ENCODE results near the gene TMEM37.

The TMEM37 gene

DNA sequence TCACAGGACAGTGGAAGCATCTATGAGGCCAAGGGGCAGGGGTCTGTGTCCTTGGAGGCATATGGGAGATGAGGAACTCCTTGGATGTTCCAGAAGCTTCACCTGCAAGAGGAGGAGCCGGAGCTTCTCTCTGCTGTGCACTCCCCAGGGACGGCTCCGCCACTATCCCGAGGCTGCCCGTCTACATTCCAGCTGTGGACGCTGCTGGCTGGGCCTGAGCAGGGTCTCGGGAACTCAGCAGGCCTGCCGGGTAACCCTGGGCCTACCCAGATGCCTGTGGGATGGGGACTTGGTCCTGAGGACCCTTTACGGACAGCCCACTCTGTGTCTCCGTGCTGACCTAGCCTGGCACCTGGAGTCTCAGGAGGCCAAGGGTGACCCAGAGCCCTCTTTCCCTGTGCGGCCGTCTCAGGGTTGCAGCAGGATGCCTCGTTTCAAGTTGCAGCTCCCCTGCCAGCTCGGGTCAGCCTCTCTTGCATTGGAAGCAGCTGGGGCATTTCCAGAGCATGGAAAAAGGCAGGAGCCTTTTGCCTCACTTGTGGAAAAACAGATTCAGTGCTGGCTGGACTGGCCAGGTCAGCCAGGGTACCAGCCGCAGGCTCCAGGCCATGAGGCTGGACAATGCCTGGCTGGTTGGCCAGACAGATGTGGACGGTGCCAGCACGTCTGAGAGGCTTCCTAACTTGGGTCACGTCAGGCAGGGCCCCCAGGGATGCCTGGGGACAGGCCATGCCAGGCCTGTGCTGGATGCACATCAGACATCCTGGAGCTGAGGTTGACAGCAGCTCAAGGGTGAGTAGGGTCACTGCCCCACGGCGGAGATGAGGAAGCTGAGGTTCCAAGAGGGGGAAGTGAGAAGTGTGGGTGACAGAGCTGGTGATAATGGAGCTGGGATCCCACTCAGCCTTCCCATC is 51.1 kb downstream of the TMEM37 start:
- TF ChIP-seq, protein P1, sequence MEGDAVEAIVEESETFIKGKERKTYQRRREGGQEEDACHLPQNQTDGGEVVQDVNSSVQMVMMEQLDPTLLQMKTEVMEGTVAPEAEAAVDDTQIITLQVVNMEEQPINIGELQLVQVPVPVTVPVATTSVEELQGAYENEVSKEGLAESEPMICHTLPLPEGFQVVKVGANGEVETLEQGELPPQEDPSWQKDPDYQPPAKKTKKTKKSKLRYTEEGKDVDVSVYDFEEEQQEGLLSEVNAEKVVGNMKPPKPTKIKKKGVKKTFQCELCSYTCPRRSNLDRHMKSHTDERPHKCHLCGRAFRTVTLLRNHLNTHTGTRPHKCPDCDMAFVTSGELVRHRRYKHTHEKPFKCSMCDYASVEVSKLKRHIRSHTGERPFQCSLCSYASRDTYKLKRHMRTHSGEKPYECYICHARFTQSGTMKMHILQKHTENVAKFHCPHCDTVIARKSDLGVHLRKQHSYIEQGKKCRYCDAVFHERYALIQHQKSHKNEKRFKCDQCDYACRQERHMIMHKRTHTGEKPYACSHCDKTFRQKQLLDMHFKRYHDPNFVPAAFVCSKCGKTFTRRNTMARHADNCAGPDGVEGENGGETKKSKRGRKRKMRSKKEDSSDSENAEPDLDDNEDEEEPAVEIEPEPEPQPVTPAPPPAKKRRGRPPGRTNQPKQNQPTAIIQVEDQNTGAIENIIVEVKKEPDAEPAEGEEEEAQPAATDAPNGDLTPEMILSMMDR (IDR thresholded peaks at IDR 0.05), result no peak
- peaks cover 8% of the 10 kb centered on the region for H3K27me3 Mint-ChIP-seq (ENCODE audit: low read depth, poor library complexity)
- H3K36me3 Mint-ChIP-seq (ENCODE audit: low read depth), result no peaks in the 10 kb centered on the region
- peaks cover 56% of the 10 kb centered on the region for H3K4me1 Mint-ChIP-seq
- peak overlapping the region; percentile 40 for H3K27ac Mint-ChIP-seq
- no peaks in the 10 kb centered on the region for H3K9me3 Mint-ChIP-seq
- peak; percentile 31 for DNase-seq
- H3K4me3 Mint-ChIP-seq, result no peak overlapping the region

DNA sequence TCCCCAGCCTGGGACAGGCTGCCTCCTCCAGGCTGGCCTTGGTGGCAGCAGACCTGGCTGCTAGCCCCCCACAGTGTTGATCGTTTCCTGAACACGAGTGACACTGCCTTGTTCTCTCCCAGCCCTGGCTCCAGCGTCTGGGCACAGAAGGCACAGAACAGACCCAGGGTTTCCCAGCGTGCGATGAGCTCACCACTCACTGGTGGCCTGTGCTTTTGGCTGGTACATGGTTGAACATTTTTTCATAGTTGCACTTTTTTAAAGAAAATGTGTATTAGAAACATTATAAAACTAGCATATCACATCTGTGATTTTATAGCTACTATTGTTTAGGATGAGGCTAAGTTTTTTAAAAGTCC is 51.7 kb downstream of the TMEM37 start:
- H3K36me3 Mint-ChIP-seq (ENCODE audit: low read depth), result no peaks in the 10 kb centered on the region
- DNase-seq, result no peak
- peaks cover 8% of the 10 kb centered on the region for H3K27me3 Mint-ChIP-seq (ENCODE audit: low read depth, poor library complexity)
- H3K4me1 Mint-ChIP-seq, result peaks cover 62% of the 10 kb centered on the region
- no peak overlapping the region for H3K4me3 Mint-ChIP-seq
- no peak overlapping the region for H3K27ac Mint-ChIP-seq
- H3K9me3 Mint-ChIP-seq, result no peaks in the 10 kb centered on the region
- TF ChIP-seq, protein P1 (IDR thresholded peaks at IDR 0.05), result no peak

DNA sequence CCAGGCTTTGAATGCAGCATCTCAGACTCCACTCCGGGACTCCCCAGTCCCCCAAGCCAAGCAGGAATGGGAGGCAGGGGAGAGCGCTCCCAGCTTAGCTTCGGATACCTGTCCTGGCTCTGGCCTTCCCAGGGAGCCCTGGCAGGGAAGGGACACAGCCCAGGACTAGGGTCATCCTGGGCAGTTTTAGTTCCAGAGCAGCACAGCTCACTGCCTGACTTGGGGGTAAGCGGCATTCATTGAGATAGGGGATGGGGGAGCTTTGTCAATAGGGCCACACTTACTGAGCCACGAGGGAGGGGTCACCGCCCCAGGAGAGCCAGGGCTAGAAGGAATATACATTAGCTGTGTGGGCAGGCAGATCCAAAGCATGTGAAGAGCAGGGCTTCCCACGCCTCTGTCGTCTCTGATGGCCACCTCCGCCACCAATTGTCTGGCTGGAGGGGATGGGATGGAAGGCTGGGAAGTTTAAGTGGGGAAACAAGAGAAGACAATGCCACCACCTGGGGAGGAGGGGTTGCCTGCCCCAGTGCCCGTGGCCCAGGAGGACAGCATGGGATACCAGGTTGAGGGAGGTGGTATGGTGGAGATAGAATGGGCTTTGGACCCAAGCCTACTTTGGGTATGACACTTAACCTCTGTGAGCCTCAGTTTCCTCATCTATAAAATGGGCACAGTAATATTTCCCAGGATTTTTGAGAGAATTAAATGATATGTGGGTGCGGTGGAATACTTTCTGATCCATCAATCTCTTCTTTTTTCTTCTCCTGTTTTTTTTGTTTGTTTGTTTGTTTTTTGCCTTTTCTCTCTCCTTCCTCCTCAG is 52.5 kb downstream of the TMEM37 start:
- no peak for DNase-seq
- no peak overlapping the region for H3K4me3 Mint-ChIP-seq
- H3K27ac Mint-ChIP-seq, result peak overlapping the region; percentile 58
- no peaks in the 10 kb centered on the region for H3K36me3 Mint-ChIP-seq (ENCODE audit: low read depth)
- H3K4me1 Mint-ChIP-seq, result peaks cover 69% of the 10 kb centered on the region
- H3K9me3 Mint-ChIP-seq, result no peaks in the 10 kb centered on the region
- H3K27me3 Mint-ChIP-seq (ENCODE audit: low read depth, poor library complexity), result peaks cover 8% of the 10 kb centered on the region
- TF ChIP-seq, protein P1 (IDR thresholded peaks at IDR 0.05), result no peak

DNA sequence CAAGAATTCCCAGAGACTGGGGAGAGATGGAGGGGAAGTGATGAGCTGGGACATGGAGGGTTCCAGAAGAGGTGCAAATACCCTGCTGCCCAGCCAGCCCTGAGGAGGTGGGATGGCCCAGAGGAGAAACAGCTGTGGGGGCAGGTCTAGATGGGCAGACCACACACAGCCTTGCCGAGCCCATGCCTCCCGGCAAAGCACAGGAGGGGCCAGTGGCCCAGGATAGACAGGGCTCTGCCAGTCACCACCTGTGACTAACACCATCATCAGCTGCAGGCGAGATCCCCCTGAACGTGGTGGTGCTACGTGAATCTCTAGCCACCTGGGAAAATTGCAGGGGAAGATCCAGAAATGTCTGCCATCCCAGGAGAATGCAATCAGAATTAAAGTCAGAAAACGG is 53.2 kb downstream of the TMEM37 start:
- Mint-ChIP-seq H3K4me1 (peaks cover 72% of the 10 kb centered on the region), H3K4me3 (peak overlapping the region; percentile 23), H3K27ac (no peak overlapping the region), H3K36me3 (ENCODE audit: low read depth) (no peaks in the 10 kb centered on the region), H3K27me3 (ENCODE audit: low read depth, poor library complexity) (peaks cover 8% of the 10 kb centered on the region), H3K9me3 (no peaks in the 10 kb centered on the region)
- no peak for DNase-seq
- TF ChIP-seq, protein P1 (IDR thresholded peaks at IDR 0.05), result no peak

DNA sequence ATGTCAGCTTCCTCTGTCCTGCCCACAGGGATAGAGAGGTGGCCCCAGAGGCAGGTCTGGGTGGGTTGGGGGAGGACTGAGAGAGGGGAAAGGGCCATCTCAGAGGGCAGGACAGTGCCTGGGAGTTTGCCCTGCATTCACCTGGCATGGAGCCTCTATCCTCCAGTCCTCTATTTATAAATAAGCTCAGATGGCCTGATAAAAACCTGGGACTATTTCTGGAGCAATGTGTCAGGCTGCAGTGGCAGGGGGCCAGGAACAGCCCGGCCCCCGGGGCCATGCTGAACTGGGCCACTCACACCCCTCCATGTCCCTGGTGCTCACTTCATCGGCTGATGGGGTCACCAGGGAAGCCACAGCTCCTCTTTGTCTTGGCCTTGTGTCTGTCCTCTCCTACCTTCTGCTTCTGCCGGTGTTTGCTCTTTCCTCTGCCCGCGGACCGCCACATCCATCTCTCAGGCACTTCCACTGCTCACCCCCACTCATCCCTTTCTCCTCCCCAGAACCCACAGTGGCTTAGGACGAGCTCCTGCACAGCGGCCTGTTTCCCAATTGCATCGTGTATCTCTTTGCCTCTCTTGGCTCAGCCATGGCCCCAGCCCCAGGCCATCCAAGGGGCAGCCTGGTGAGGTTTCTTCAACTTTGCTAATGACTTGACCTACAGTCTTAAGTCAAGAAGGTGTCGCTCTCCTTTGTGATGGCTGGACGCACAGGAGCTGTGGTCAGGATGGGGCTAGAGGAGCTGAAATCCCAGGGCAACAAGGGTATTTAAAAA is 53.9 kb downstream of the TMEM37 start:
- no peak overlapping the region for H3K4me3 Mint-ChIP-seq
- H3K4me1 Mint-ChIP-seq, result peaks cover 76% of the 10 kb centered on the region
- no peaks in the 10 kb centered on the region for H3K36me3 Mint-ChIP-seq (ENCODE audit: low read depth)
- no peaks in the 10 kb centered on the region for H3K9me3 Mint-ChIP-seq
- no peak for DNase-seq
- H3K27ac Mint-ChIP-seq, result no peak overlapping the region
- TF ChIP-seq, protein P1 (IDR thresholded peaks at IDR 0.05), result no peak
- peaks cover 8% of the 10 kb centered on the region for H3K27me3 Mint-ChIP-seq (ENCODE audit: low read depth, poor library complexity)
